Measurements from ENCODE around the gene CCDC81. TPM values are rescaled to one million over a fixed set of nuclear protein-coding genes. Genes with fewer than 3 reads are reported as not detected.

The CCDC81 gene
- total and polyA plus RNA-seq, 2 of the 4 experiments (the other 2 are of a cell fraction) = 3.1 to 6.5 TPM

DNA sequence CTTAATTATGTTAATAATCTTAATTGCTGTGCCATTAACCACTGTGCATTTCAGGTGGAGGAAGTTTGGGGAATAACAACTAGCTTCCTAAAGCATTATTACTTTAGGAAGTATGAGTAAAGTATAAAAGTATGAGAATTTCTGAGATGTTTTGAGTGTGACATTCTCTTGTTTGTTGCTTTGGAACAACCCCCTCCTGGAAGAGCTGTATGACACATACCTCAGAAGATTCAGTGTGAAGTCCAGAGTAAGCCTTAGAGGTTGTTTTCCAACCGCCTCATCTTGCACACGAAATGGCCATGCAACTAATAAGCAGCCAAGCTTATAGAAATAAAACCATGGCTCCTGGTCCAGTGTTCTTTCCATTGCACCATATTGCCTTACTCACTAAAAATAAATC, 21.7 kb downstream of the CCDC81 start:
- ATAC-seq (ENCODE audit: low read depth) (peak; percentile 86), DNase-seq (peak; percentile 84)
- CTCF ChIA-PET = no interaction called here
- H3K23ac ChIP-seq (ENCODE audit: low read depth, low read length) = 0 out of 2 replicates have a peak overlapping the region, but pooled peaks have one; percentile 64
- H4K91ac ChIP-seq (ENCODE audit: insufficient read depth, low read depth, low read length) = peak overlapping the region; percentile 94; the same call in 1 of the 2 replicates
- H3K4ac ChIP-seq (ENCODE audit: low read depth, low read length) = peak overlapping the region; percentile 89; the same call in 1 of the 2 replicates
- H3K9me3 ChIP-seq (ENCODE audit: control insufficient read depth, insufficient read depth, low read length) = no peaks in the 10 kb centered on the region
- H2AK9ac ChIP-seq (replicated peaks; ENCODE audit: low read depth, low read length, poor library complexity) = no peak overlapping the region
- H3K27ac ChIP-seq (ENCODE audit: insufficient read depth, low read length) = no peak overlapping the region
- H3K18ac ChIP-seq (ENCODE audit: low read depth, low read length) = peak overlapping the region; percentile 14; the same call in 1 of the 2 replicates
- H2BK120ac ChIP-seq (ENCODE audit: low read depth, low read length) = peak overlapping the region; percentile 96
- no peak overlapping the region for H4K5ac ChIP-seq (ENCODE audit: low read depth, low read length)
- H3K36me3 ChIP-seq (ENCODE audit: control insufficient read depth, insufficient read depth, low read length) = no peaks in the 10 kb centered on the region
- peak overlapping the region; percentile 83 for H2BK5ac ChIP-seq (ENCODE audit: low read depth, low read length, poor library complexity, severe bottlenecking)
- H4K20me1 ChIP-seq (ENCODE audit: insufficient read depth, low read length) = no peaks in the 10 kb centered on the region
- no peak overlapping the region for H3K4me3 ChIP-seq (ENCODE audit: insufficient read depth, low read depth, low read length)
- intact Hi-C loops (cut with micrococcal nuclease) = no loop called here
- POLR2A ChIA-PET (ENCODE audit: unreplicated experiment) = no interaction called here
- peak overlapping the region; percentile 97 for H2BK20ac ChIP-seq (ENCODE audit: low read depth, low read length)
- H3K79me1 ChIP-seq (ENCODE audit: low read depth in 1 of 2, low read length in 2 of 2) = peaks cover 0 to 4% of the 10 kb centered on the region in 2 experiments; a peak in 2 of 4 replicates
- dilution Hi-C loops (cut with HindIII; ENCODE audit: low sequenced_read_pairs, unreplicated experiment) = no loop called here
- H3K9me1 ChIP-seq (ENCODE audit: insufficient read depth, low read length) = peaks cover 5% of the 10 kb centered on the region; the same call in 1 of the 2 replicates
- 0 out of 3 replicates have a peak overlapping the region, but pooled peaks have one; percentile 77 for H2BK15ac ChIP-seq (ENCODE audit: low read depth, low read length)
- whole genome bisulfite sequencing, 2 experiments (ENCODE audit: extremely low coverage in 2 of 2, insufficient read length in 1 of 2) = no CpG with 5 or more reads among the region's 2 CpGs
- no TSS peak for BruUV-seq (replicated peaks)
- no peaks in the 10 kb centered on the region for H3K27me3 ChIP-seq (ENCODE audit: control insufficient read depth, insufficient read depth, low read length)
- H4K8ac ChIP-seq (ENCODE audit: low read depth in 2 of 2, low read length in 2 of 2) = peak overlapping the region; percentile 47 to 75
- H3K4me2 ChIP-seq (ENCODE audit: low read depth, low read length) = peak overlapping the region; percentile 16; the same call in 1 of the 2 replicates
- no peak overlapping the region for H3K9ac ChIP-seq (ENCODE audit: low read depth, low read length)
- no peak overlapping the region for H2AFZ ChIP-seq (replicated peaks; ENCODE audit: low read length, poor library complexity)
- H3K56ac ChIP-seq (ENCODE audit: extremely low read depth, insufficient read depth, low read length) = peak overlapping the region; percentile 1; the same call in 1 of the 2 replicates
- H2AK5ac ChIP-seq (ENCODE audit: low read depth, low read length) = no peak overlapping the region
- H3K4me1 ChIP-seq (ENCODE audit: control insufficient read depth, insufficient read depth, low read length) = peaks cover 14% of the 10 kb centered on the region
- peak overlapping the region; percentile 97; the same call in 1 of the 2 replicates for H3K14ac ChIP-seq (replicated peaks; ENCODE audit: low read depth, low read length)
- TF ChIP-seq CEBPB (IDR thresholded peaks at IDR 0.05; ENCODE audit: low read depth, low read length) (peak; percentile 10; the same call in 1 of the 2 replicates), SMC3 (IDR thresholded peaks at IDR 0.05; ENCODE audit: low read depth, low read length) (no peak)
- in situ Hi-C loops (cut with MboI; ENCODE audit: low sequenced_read_pairs) = no loop called here
